HepG2 (cell line): ENCODE results near the gene SEPHS2. TPM values are rescaled to one million over a fixed set of nuclear protein-coding genes. Genes with fewer than 3 reads are reported as not detected.

Source experiments
- ATF3 ChIP-seq: sonication (generic); formaldehyde crosslinking; IDR thresholded peaks from 2 replicates; pipeline ENCODE4 v1.4.0; 2020; ENCODE audit warnings: missing genetic modification reagents
- ATM ChIP-seq: fragments of 450-650 bp; IDR thresholded peaks from 2 replicates; pipeline ENCODE4 v1.7.1; 2017; ENCODE audit warnings: mild to moderate bottlenecking, borderline replicate concordance
- HHEX ChIP-seq: IDR thresholded peaks from 2 replicates; pipeline ENCODE4 v1.6.1; 2016; ENCODE audit warnings: control low read depth
- JUN ChIP-seq: sonication (generic); formaldehyde crosslinking; IDR thresholded peaks from 2 replicates; pipeline ENCODE4 v1.4.0; 2020; ENCODE audit warnings: mild to moderate bottlenecking, missing genetic modification reagents
- KDM1A ChIP-seq: IDR thresholded peaks from 2 replicates; pipeline ENCODE4 v1.6.1; 2016; ENCODE audit warnings: missing compliant biosample characterization
- KLF16 ChIP-seq, 2 experiments: sonication (generic) in 1 of 2; formaldehyde crosslinking in 1 of 2; IDR thresholded peaks; 2 replicates each; pipeline versions ENCODE4 v1.6.1 to v1.8.0; 2016 to 2023; ENCODE audit warnings: missing genetic modification reagents in 2 of 2, missing compliant biosample characterization in 1 of 2
- MED8 ChIP-seq: sonication (generic); formaldehyde crosslinking; IDR thresholded peaks from 2 replicates; pipeline ENCODE4 v1.8.1; 2023; ENCODE audit warnings: mild to moderate bottlenecking, missing genetic modification reagents; ENCODE audit not compliant: insufficient replicate concordance
- NPAS2 ChIP-seq: sonication (generic); formaldehyde crosslinking; IDR thresholded peaks from 2 replicates; pipeline ENCODE4 v1.8.0; 2022; ENCODE audit warnings: mild to moderate bottlenecking, missing genetic modification reagents, borderline replicate concordance
- NR0B2 ChIP-seq: sonication (generic); formaldehyde crosslinking; IDR thresholded peaks from 2 replicates; pipeline ENCODE4 v1.4.0; 2020; ENCODE audit warnings: mild to moderate bottlenecking, missing genetic modification reagents
- TBX2 ChIP-seq: sonication (generic); formaldehyde crosslinking; IDR thresholded peaks from 2 replicates; pipeline ENCODE4 v1.5.0; 2020; ENCODE audit warnings: missing genetic modification reagents, mild to moderate bottlenecking, borderline replicate concordance
- TBX3 ChIP-seq: fragments of 450-650 bp; IDR thresholded peaks from 2 replicates; pipeline ENCODE4 v1.6.1; 2017; ENCODE audit warnings: antibody characterized with exemption, mild to moderate bottlenecking, inconsistent platforms, borderline replicate concordance
- ZEB1 ChIP-seq: IDR thresholded peaks from 2 replicates; pipeline ENCODE4 v1.6.1; 2012; ENCODE audit warnings: mild to moderate bottlenecking, low read depth, inconsistent platforms; ENCODE audit not compliant: insufficient replicate concordance
- ZNF224 ChIP-seq: sonication (generic); formaldehyde crosslinking; IDR thresholded peaks from 2 replicates; pipeline ENCODE4 v1.5.0; 2020; ENCODE audit warnings: mild to moderate bottlenecking, missing genetic modification reagents
- ZNF337 ChIP-seq: sonication (generic); formaldehyde crosslinking; IDR thresholded peaks from 2 replicates; pipeline ENCODE4 v1.5.1; 2020; ENCODE audit warnings: missing genetic modification reagents, low read depth, mild to moderate bottlenecking, borderline replicate concordance
- ZNF33B ChIP-seq: sonication (generic); formaldehyde crosslinking; IDR thresholded peaks from 2 replicates; pipeline ENCODE4 v1.5.1; 2020; ENCODE audit warnings: mild to moderate bottlenecking, missing genetic modification reagents
- ZNF558 ChIP-seq: sonication (generic); formaldehyde crosslinking; IDR thresholded peaks from 2 replicates; pipeline ENCODE4 v1.9.0; 2022; ENCODE audit warnings: mild to moderate bottlenecking, missing genetic modification reagents, borderline replicate concordance
- ZNF616 ChIP-seq: sonication (generic); formaldehyde crosslinking; IDR thresholded peaks from 2 replicates; pipeline ENCODE4 v1.5.0; 2020; ENCODE audit warnings: low read depth, mild to moderate bottlenecking, missing genetic modification reagents
- polyA plus RNA-seq, 8 experiments: library from polyadenylated mRNA; depleted of rRNA in 3 of 8; stranded (reverse) in 7 of 8; unstranded in 1 of 8; fragments of >200 nt; fragmentation: Illumina TruSeq in 4 of 8; extraction: Trizol in 4 of 8; gene quantifications; 2 replicates each; pipeline versions ENCODE4 v1.2.1 to v1.2.3, GENCODE V29; 2011 to 2016; ENCODE audit warnings: low read depth in 4 of 8, missing spikeins in 1 of 8, mixed read lengths in 1 of 8; ENCODE audit not compliant: insufficient read depth in 1 of 8
- total RNA-seq, 5 experiments: library from RNA; depleted of rRNA; stranded (reverse); fragments of >200 nt; fragmentation: Illumina TruSeq; extraction: Trizol; gene quantifications; 2 replicates each; pipeline ENCODE4 v1.2.3, GENCODE V29; 2016; ENCODE audit warnings: low read depth in 1 of 5
- TF ChIP-seq, protein P1 (sequence below): sonication (generic); formaldehyde crosslinking; IDR thresholded peaks from 2 replicates; pipeline ENCODE4 v1.9.0; 2021; ENCODE audit warnings: missing genetic modification reagents, mild to moderate bottlenecking, borderline replicate concordance
- TF ChIP-seq, protein P2 (sequence below): sonication (generic); formaldehyde crosslinking; IDR thresholded peaks from 2 replicates; pipeline ENCODE4 v1.8.0; 2022; ENCODE audit warnings: mild to moderate bottlenecking, missing genetic modification reagents; ENCODE audit not compliant: insufficient replicate concordance
- TF ChIP-seq, protein P3 (sequence below): sonication (generic); formaldehyde crosslinking; IDR thresholded peaks from 2 replicates; pipeline ENCODE4 v1.4.0; 2020; ENCODE audit warnings: low read depth, mild to moderate bottlenecking, missing genetic modification reagents
- TF ChIP-seq, protein P4 (sequence below): sonication (generic); formaldehyde crosslinking; IDR thresholded peaks from 2 replicates; pipeline ENCODE4 v1.8.0; 2022; ENCODE audit warnings: missing genetic modification reagents, mild to moderate bottlenecking, moderate library complexity, borderline replicate concordance

Gene SEPHS2
- total and polyA plus RNA-seq, 2 of the 13 experiments (the other 11 are each of a cell fraction or from before 2014, with no cell fraction given), result 20.7 to 127 TPM

DNA sequence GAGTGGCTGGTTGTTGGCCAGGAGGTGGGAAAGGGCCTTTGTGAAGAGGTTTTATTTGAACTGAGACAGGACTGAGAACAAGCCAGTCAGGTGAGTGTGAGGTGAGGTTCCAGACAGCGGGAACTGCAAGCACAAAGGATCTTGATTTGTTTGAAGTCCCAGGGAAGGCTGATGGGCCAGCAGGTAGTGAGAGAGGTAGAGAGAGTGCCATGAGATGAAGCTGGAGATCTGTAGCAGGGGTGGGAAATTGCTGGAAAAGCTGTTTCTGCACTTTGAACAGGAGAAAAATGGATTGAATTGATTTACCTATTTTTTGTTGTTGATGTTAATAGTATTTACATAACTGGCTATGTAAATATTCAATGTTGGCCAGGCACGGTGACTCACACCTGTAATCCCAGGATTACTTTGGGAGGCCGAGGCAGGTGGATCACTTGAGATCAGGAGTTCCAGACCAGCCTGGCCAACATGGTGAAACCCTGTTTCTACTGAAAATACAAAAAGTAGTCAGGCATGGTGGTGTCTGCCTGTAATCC lies 8.1 kb downstream of the SEPHS2 start (continued):
- TF ChIP-seq, protein P1, sequence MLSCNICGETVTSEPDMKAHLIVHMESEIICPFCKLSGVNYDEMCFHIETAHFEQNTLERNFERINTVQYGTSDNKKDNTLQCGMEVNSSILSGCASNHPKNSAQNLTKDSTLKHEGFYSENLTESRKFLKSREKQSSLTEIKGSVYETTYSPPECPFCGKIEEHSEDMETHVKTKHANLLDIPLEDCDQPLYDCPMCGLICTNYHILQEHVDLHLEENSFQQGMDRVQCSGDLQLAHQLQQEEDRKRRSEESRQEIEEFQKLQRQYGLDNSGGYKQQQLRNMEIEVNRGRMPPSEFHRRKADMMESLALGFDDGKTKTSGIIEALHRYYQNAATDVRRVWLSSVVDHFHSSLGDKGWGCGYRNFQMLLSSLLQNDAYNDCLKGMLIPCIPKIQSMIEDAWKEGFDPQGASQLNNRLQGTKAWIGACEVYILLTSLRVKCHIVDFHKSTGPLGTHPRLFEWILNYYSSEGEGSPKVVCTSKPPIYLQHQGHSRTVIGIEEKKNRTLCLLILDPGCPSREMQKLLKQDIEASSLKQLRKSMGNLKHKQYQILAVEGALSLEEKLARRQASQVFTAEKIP (CRISPR knock-in tag), result no peak
- TF ChIP-seq KLF16 (CRISPR knock-in tag; IDR thresholded peaks at IDR 0.05), result 0 out of 4 replicates have a peak, but pooled peaks of 1 of the 2 experiments have one; percentile 31
- TF ChIP-seq ZNF224 (CRISPR knock-in tag), result 0 out of 2 replicates have a peak, but pooled peaks have one; percentile 37
- TF ChIP-seq HHEX (CRISPR knock-in tag), result peak; percentile 63; the same call in 1 of the 2 replicates
- TF ChIP-seq, protein P2, sequence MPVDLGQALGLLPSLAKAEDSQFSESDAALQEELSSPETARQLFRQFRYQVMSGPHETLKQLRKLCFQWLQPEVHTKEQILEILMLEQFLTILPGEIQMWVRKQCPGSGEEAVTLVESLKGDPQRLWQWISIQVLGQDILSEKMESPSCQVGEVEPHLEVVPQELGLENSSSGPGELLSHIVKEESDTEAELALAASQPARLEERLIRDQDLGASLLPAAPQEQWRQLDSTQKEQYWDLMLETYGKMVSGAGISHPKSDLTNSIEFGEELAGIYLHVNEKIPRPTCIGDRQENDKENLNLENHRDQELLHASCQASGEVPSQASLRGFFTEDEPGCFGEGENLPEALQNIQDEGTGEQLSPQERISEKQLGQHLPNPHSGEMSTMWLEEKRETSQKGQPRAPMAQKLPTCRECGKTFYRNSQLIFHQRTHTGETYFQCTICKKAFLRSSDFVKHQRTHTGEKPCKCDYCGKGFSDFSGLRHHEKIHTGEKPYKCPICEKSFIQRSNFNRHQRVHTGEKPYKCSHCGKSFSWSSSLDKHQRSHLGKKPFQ (CRISPR knock-in tag), result peak; percentile 88
- 0 out of 2 replicates have a peak, but pooled peaks have one; percentile 35 for TF ChIP-seq ZNF616 (CRISPR knock-in tag)
- TF ChIP-seq, protein P3, sequence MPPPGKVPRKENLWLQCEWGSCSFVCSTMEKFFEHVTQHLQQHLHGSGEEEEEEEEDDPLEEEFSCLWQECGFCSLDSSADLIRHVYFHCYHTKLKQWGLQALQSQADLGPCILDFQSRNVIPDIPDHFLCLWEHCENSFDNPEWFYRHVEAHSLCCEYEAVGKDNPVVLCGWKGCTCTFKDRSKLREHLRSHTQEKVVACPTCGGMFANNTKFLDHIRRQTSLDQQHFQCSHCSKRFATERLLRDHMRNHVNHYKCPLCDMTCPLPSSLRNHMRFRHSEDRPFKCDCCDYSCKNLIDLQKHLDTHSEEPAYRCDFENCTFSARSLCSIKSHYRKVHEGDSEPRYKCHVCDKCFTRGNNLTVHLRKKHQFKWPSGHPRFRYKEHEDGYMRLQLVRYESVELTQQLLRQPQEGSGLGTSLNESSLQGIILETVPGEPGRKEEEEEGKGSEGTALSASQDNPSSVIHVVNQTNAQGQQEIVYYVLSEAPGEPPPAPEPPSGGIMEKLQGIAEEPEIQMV (CRISPR knock-in tag), result 0 out of 2 replicates have a peak, but pooled peaks have one; percentile 51
- TF ChIP-seq NR0B2 (CRISPR knock-in tag), result no peak
- TF ChIP-seq TBX2, result peak; percentile 74; the same call in 1 of the 2 replicates
- TF ChIP-seq JUN (CRISPR knock-in tag), result peak; percentile 89
- no peak for TF ChIP-seq ZNF558 (CRISPR knock-in tag)
- no peak for TF ChIP-seq MED8 (CRISPR knock-in tag)
- 0 out of 2 replicates have a peak, but pooled peaks have one; percentile 37 for TF ChIP-seq KDM1A
- TF ChIP-seq ZNF337 (CRISPR knock-in tag), result peak; percentile 49; the same call in 1 of the 2 replicates
- TF ChIP-seq ZNF33B (CRISPR knock-in tag), result no peak; the same call in 1 of the 2 replicates
- TF ChIP-seq, protein P4, sequence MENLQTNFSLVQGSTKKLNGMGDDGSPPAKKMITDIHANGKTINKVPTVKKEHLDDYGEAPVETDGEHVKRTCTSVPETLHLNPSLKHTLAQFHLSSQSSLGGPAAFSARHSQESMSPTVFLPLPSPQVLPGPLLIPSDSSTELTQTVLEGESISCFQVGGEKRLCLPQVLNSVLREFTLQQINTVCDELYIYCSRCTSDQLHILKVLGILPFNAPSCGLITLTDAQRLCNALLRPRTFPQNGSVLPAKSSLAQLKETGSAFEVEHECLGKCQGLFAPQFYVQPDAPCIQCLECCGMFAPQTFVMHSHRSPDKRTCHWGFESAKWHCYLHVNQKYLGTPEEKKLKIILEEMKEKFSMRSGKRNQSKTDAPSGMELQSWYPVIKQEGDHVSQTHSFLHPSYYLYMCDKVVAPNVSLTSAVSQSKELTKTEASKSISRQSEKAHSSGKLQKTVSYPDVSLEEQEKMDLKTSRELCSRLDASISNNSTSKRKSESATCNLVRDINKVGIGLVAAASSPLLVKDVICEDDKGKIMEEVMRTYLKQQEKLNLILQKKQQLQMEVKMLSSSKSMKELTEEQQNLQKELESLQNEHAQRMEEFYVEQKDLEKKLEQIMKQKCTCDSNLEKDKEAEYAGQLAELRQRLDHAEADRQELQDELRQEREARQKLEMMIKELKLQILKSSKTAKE, result 0 out of 2 replicates have a peak, but pooled peaks have one; percentile 33
- no peak for TF ChIP-seq NPAS2 (CRISPR knock-in tag)
- no peak for TF ChIP-seq ATM
- peak; percentile 84; the same call in 1 of the 2 replicates for TF ChIP-seq TBX3
- TF ChIP-seq ATF3, result peak; percentile 61; the same call in 1 of the 2 replicates
- TF ChIP-seq ZEB1, result peak; percentile 89
